HAP-1 (cell line): ENCODE results near the gene JAG1.
A peak's percentile ranks its signal among the peaks of the same experiment; 100 is the strongest.

Source experiments
- DNase-seq, 2 experiments: peaks; one replicate each; pipeline ENCODE4 v3.0.0-alpha.2; 2016 to 2020; ENCODE audit warnings: low spot score in 2 of 2
- H3K27me3 ChIP-seq: fragments of 250-450 bp; sonication (Bioruptor Pico); 2 replicates; pipeline ENCODE4 v1.5.1; 2020; ENCODE audit warnings: low read depth, mild to moderate bottlenecking, moderate library complexity
- H3K36me3 ChIP-seq: fragments of 250-450 bp; sonication (Bioruptor Pico); replicated peaks from 2 replicates; pipeline ENCODE4 v1.5.1; 2020; ENCODE audit warnings: mild to moderate bottlenecking
- H3K4me1 ChIP-seq: fragments of 250-450 bp; sonication (Bioruptor Pico); 2 replicates; pipeline ENCODE4 v1.5.1; 2020; ENCODE audit warnings: mild to moderate bottlenecking
- H3K4me3 ChIP-seq: fragments of 250-450 bp; sonication (Bioruptor Pico); 2 replicates; pipeline ENCODE4 v1.5.1; 2020; ENCODE audit warnings: mild to moderate bottlenecking, moderate library complexity
- H3K9me3 ChIP-seq: fragments of 250-450 bp; sonication (Bioruptor Pico); 2 replicates; pipeline ENCODE4 v1.5.1; 2020; ENCODE audit warnings: mild to moderate bottlenecking, moderate library complexity
- in situ Hi-C: fragments of 300-500 bp; cut with MboI; formaldehyde crosslinking; loops from 3 replicates; pipeline ENCODE4 v1.14.3; 2020; ENCODE audit warnings: low sequenced_read_pairs, inconsistent platforms, mixed read lengths

JAG1 gene

DNA sequence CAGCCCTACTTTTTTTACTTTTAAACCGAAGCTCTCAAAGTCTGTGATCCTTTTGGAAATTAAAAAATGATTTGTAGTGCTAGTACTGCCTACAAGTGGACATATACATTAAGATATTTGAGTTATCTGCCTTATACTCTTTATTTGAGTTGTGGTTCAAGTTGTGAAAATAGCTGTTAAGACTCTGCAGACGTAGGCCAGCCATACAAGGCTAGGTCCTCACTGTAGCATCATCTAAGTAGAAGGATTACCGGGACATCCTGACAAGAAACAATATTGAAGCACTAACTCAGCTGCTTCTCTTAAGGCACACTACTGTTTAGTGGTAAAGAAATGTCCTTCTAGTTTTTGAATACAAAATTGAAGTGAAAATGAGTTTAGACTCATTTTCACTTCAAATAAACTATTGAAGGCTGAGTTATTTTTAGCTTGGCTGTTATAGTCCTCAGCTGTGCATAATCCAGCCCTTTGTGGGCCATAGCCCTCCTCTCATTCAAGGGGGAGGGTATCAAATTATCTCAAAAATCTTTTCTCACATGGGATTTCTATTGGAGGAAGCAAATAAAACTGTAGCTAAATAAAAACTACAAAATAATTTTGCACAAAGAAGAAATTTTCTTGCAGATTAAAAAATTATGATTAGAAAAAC is 68.1 kb downstream of the JAG1 start:
- in situ Hi-C loops = no loop called here
- DNase-seq = peak in 1 of 2 experiments; percentile 60
- H3K4me1 ChIP-seq = peaks cover 23% of the 10 kb centered on the region
- H3K27me3 ChIP-seq = no peaks in the 10 kb centered on the region
- no peak overlapping the region for H3K4me3 ChIP-seq
- H3K36me3 ChIP-seq = no peaks in the 10 kb centered on the region; the same call in 1 of the 2 replicates
- H3K9me3 ChIP-seq = no peaks in the 10 kb centered on the region

DNA sequence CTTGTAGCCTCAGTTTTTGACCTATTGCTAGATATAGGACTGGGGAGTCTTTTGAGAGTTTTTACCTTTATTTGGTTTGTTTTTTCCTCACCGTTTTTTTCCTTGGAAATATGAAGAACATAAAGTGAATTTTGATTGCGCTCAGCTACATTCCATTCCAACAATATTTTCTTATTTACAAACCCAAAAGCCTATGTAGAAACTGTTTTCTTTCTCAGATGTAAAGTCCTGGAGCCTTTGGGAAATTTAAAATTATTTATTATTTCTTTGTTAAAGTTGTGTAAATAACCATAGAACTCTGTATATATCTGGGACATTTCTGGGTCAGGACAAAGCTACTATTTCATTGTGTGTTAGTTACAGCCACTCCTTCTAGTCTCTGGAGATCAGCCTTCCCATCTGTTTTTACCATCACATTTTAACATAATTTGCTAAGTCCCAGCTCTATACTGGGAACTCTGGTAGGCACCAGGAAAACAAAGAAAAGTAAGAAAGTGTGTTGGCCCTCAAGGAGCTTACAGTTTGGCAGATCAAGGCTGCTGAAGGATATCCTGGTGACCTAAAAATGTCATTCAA is 68.8 kb downstream of the JAG1 start:
- H3K4me1 ChIP-seq = peaks cover 23% of the 10 kb centered on the region
- no peak for DNase-seq
- no peaks in the 10 kb centered on the region; the same call in 1 of the 2 replicates for H3K36me3 ChIP-seq
- H3K27me3 ChIP-seq = no peaks in the 10 kb centered on the region
- H3K9me3 ChIP-seq = no peaks in the 10 kb centered on the region
- in situ Hi-C loops = no loop called here
- H3K4me3 ChIP-seq = no peak overlapping the region

DNA sequence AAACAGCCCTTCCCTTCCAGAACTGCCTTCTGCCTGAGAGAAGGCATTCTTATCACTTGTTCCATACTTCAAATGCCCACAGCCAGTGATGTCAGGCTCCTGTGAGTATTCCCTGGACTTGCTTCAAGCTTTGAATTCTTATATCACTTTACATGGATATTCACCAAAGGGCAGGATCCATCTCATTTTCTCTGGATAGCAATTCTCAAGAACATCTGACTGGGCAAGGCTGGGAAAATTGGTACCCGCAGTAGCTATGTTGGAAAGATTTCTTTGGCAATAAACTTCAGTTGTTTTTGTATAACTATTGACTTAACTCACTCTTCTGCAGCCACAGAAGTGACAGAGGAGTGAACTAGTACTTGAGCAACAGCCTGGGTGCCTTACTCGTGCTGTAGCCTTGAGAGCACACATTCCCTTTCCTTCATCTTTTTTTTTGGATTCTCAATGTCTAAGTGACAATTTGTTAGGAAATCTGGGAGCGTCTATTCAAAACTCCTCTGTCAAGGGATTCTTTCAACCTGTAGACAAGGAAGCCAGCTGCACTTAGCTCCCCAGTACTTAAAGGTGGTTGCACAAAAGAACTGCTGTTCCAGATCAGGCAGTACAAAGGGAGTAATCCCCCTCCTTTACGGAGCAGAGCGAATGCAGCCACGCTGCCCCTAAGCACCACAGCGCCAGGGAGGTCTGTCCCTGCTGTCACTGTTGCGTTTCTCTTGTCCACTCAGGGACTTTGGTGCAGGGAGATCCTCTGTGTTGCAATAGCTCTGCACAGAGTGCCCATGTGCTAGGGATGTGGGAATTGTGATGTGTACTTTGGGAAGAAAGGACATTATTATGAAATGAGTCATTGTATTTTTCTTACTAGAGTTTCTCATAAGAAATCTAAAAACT is 69.6 kb downstream of the JAG1 start:
- no peak overlapping the region for H3K4me3 ChIP-seq
- DNase-seq = peak; percentile 53 to 66
- in situ Hi-C loops = no loop called here
- H3K27me3 ChIP-seq = no peaks in the 10 kb centered on the region
- peaks cover 23% of the 10 kb centered on the region for H3K4me1 ChIP-seq
- no peaks in the 10 kb centered on the region; the same call in 1 of the 2 replicates for H3K36me3 ChIP-seq
- H3K9me3 ChIP-seq = no peaks in the 10 kb centered on the region

DNA sequence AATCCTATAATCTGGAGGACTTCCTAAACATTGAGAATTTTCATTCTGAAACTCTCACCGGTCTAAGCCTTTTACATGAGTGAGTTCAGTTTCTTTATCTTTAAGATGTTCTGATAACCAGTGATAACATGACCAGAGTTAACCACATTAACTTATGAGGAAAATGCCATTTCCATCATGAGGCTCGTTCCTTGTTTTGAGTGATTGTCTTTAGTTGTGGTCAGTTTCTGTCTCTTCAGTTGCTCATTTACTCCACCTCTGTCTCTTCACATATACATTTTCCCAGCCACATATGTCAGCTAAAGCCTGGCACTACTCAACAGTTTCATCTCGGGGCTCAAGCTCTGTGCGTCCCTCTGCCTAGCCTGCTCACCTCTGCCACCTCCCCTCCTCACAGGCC is 70.4 kb downstream of the JAG1 start:
- H3K9me3 ChIP-seq = no peaks in the 10 kb centered on the region
- H3K4me1 ChIP-seq = peaks cover 23% of the 10 kb centered on the region
- no peaks in the 10 kb centered on the region; the same call in 1 of the 2 replicates for H3K36me3 ChIP-seq
- no peaks in the 10 kb centered on the region for H3K27me3 ChIP-seq
- no peak for DNase-seq
- in situ Hi-C loops = no loop called here
- no peak overlapping the region for H3K4me3 ChIP-seq

DNA sequence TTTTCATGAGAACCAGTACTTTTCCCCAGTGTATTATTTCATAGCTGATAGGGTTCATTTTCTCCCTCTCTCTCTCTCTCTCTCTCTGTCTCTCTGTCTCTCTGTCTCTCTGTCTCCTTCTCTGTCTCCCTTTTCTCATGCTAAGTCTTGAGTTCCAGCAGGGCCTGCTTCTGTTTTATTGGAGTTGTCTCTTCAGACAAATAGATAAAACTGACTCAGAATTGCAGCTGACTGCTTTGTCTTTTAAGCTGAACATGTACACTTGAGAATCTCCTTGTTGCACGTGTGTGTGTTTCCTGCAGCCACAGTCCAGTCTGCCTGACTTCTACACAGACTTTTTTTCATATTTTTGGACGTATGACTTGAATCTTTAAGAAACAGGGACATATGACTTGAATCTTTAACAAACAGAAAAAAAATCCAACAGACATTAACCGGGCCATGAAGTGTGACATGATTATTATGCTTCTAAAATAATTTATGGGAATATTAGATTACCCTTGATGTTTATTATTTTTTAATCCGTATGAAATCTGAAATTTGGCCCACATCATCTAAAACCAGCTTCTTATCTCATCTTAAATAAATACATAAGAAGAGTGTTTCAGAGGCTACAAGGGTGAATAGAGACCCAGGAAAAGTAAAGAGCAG is 71.5 kb downstream of the JAG1 start:
- in situ Hi-C loops = no loop called here
- Histone ChIP-seq H3K36me3 (no peaks in the 10 kb centered on the region; the same call in 1 of the 2 replicates), H3K4me1 (peaks cover 23% of the 10 kb centered on the region), H3K27me3 (no peaks in the 10 kb centered on the region), H3K9me3 (no peaks in the 10 kb centered on the region), H3K4me3 (no peak overlapping the region)
- DNase-seq = no peak

DNA sequence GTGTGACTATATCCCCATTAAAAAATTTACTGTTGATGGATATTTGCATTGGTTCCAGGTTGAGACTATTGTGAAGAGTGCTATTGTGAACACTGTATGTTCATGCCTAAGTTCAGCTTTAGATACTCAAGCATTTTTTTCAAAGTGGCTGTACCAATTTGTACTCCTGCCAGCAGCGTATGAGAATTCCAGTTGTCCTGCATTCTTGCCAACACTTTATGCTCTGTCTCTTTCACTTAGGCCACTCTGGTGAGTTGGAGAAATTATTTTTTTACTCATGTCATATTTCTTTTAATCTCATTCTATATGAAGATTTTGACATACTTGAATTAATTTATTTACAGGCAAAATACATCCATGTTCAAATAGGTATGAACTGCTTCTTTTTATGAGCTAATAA is 76.2 kb downstream of the JAG1 start:
- in situ Hi-C loops = no loop called here
- H3K36me3 ChIP-seq = no peaks in the 10 kb centered on the region; the same call in 1 of the 2 replicates
- DNase-seq = no peak
- H3K4me3 ChIP-seq = no peak overlapping the region
- H3K27me3 ChIP-seq = no peaks in the 10 kb centered on the region
- H3K4me1 ChIP-seq = peaks cover 5% of the 10 kb centered on the region
- H3K9me3 ChIP-seq = no peaks in the 10 kb centered on the region

DNA sequence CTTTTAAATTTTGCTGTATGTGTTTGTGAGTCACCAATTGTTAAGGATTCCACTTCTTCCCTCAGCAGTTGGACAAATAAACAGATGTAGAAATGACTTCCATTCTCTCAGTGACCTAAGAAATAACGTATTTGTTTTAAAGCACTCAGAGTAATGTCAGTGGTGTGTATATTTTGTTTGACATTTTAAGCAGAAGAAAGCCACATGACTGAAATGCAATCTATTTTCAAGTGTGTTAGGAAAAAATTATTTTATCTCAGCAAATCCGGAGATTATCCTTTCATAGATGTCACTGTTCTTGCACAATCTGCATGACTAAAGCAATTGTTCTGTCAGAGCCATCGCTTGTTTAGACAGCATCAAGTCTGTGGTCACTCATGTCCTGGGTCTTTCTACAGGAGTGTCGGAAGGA is 77.1 kb downstream of the JAG1 start:
- Histone ChIP-seq H3K4me1 (peaks cover 5% of the 10 kb centered on the region), H3K36me3 (no peaks in the 10 kb centered on the region; the same call in 1 of the 2 replicates), H3K9me3 (no peaks in the 10 kb centered on the region), H3K27me3 (no peaks in the 10 kb centered on the region), H3K4me3 (no peak overlapping the region)
- in situ Hi-C loops = no loop called here
- DNase-seq = peak in 1 of 2 experiments; percentile 23

DNA sequence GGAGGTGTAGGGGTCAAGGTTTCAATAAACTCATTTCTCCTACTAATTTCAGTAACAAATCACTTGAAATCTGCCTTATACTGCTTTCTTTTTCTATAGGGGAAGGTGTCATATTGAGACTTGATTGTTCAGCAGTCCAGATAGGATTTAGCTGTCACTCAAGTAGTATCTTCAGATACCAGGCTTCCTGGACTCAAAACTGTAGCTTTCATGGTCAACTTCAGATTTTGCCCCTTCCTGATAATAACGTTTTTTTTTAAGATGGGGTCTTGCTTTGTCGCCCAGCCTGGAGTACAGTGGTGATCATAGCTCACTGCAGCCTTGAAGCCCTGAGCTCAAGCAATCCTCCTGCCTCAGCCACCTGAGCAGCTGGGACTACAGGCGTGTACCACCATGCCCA is 77.8 kb downstream of the JAG1 start:
- Histone ChIP-seq H3K9me3 (no peaks in the 10 kb centered on the region), H3K4me3 (no peak overlapping the region), H3K36me3 (no peaks in the 10 kb centered on the region; the same call in 1 of the 2 replicates), H3K4me1 (peaks cover 5% of the 10 kb centered on the region), H3K27me3 (no peaks in the 10 kb centered on the region)
- in situ Hi-C loops = no loop called here
- no peak for DNase-seq

DNA sequence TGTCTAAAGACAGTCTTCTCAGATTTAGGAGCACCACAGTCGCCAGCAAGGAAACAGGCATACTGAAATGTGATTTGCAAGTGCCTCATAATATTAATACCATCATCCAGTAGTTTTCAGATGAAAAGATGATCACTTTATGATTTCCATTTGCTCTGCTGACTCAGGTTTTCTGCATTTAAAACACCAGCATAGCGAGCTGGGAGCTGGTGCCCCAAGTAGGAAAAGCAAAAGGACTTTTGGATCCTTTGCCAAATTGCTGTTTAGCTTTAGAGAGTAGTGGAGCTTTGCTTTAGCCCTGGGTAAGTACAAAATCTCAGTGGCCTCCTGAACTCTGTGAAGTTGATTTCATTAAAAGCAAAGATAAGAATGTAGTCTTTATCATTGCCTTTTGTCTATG is 78.5 kb downstream of the JAG1 start:
- in situ Hi-C loops = no loop called here
- no peak for DNase-seq
- no peaks in the 10 kb centered on the region; the same call in 1 of the 2 replicates for H3K36me3 ChIP-seq
- no peaks in the 10 kb centered on the region for H3K9me3 ChIP-seq
- H3K4me3 ChIP-seq = no peak overlapping the region
- no peaks in the 10 kb centered on the region for H3K27me3 ChIP-seq
- H3K4me1 ChIP-seq = peaks cover 5% of the 10 kb centered on the region

DNA sequence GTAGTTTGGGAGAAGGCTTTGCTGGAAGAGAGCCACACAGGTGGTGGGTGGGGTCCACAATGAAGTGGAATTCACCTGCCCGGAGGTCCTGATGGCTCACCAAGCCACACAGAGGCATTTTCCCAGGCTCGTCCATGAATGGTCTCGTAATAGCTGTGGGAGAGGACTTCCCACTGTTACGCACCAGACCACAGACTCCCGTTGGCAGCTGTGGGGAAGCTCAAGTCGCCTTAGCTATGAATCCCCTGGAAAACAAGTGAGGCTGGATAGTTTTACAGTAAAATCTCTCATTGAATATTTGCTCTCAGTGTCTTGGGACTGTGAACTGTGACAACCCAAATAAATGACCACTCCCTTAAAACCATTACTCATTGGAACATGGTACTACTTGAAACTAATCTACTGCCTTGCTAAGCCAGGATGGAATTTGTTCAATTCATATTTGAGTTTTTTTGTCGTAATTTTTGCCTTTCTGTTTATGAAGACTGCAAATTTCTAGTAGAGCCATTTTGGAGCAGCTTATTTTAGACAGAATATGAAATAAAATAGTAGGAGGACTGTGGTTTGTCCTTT is 79.4 kb downstream of the JAG1 start:
- H3K9me3 ChIP-seq = no peaks in the 10 kb centered on the region
- no peak overlapping the region for H3K4me3 ChIP-seq
- H3K4me1 ChIP-seq = peaks cover 5% of the 10 kb centered on the region
- no peak for DNase-seq
- in situ Hi-C loops = no loop called here
- H3K27me3 ChIP-seq = no peaks in the 10 kb centered on the region
- no peaks in the 10 kb centered on the region; the same call in 1 of the 2 replicates for H3K36me3 ChIP-seq

DNA sequence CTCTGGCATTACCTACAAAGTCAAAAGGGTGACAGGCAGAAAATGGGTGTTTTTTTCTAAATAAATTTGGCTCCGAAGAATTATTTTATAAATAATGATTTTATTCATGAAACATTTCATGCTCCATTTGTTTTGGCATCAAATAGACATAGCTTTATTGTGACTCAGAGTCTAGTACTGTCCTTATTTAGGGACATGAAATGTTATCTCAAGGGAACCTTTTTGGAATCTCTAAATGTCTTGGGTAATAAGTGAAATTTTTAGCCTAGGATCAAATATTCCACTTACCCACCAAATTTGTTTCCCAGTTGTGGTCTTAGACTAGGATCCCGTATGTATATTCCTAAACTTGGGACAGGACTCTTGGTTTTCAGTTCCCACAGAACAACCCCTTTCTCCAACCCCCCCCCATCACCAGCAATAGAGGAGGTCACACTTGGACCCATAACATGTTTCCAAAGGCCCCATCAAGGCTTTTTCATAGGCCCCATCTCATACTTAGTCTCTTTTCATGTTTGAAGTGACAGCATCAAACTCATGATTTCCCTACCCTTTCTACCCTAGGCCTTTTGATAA is 81.8 kb downstream of the JAG1 start:
- DNase-seq = no peak
- peaks cover 5% of the 10 kb centered on the region for H3K4me1 ChIP-seq
- H3K4me3 ChIP-seq = no peak overlapping the region
- no peaks in the 10 kb centered on the region for H3K36me3 ChIP-seq
- in situ Hi-C loops = no loop called here
- H3K27me3 ChIP-seq = no peaks in the 10 kb centered on the region
- no peaks in the 10 kb centered on the region for H3K9me3 ChIP-seq

DNA sequence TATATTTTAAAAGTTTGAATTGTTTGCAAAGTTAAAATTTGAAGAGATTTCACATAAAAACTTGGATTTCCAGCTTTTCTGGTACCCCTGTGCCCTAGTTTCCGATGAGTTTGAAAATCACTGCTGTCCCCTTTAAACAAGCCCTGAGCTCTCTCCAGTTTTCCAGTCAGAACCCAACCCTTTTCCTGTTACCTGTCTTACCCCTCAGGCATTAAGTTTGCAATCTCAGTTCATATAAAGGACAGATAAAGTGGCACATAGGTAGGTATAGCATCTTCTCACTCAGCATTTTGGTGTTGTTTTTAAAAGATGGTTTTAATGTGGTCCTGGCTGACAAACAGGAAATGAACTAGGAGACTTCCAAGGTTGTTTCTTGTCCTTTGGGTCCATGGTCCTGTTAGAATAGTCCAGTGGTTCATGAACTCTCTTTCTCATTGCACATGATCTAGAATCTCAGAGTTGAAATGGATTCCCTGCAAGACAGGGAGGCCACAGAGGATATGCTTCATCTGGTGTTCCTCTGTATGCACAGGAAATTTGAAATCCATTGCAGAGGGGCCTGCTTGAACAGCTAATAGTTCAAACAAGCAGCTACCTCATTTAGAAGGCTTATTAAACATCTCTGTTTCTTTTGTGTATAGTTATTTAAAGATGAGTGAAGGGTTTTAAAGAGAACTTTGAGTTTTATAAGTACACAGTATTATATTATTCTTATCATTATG is 82.7 kb downstream of the JAG1 start:
- in situ Hi-C loops = no loop called here
- H3K36me3 ChIP-seq = no peaks in the 10 kb centered on the region
- no peaks in the 10 kb centered on the region for H3K27me3 ChIP-seq
- H3K9me3 ChIP-seq = no peaks in the 10 kb centered on the region
- no peak for DNase-seq
- no peaks in the 10 kb centered on the region for H3K4me1 ChIP-seq
- H3K4me3 ChIP-seq = no peak overlapping the region
